ENCODE measurements around the gene ACCS.

ACCS gene

DNA sequence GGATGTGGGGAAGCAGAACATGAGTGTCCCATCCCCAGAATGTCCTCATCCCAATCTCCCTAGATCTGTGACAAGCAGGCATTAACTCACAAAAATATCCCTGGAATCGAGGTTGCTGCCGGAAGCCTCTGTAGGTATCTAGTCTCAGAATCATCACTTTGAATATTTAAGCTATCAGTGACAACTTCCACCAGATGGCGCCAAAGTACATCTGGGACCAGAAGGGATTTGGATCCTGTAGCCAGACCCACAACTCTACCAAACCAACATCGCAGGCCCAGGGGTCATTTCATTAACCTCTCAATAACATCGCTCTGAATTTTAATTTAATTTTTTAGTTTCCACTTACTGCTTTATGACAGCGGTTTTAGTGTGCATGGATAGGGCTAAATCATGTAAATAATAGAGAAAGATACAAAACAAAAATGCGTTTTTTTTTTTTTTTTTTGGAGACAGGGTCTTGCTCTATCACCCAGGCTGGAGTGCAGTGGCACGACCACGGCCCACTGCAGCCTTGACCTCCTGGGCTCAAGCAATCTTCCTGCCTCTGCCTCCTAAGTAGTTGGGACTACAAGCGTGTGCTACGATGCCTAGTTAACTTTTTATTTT is 28.3 kb downstream of the ACCS start:
- DNase-seq, result peak; percentile 81
- H3K36me3 ChIP-seq, result no peaks in the 10 kb centered on the region
- no peak overlapping the region for H3K4me3 ChIP-seq (ENCODE audit: low read depth, low read length)
- H3K27ac ChIP-seq, result no peak overlapping the region
- TF ChIP-seq, protein P1, sequence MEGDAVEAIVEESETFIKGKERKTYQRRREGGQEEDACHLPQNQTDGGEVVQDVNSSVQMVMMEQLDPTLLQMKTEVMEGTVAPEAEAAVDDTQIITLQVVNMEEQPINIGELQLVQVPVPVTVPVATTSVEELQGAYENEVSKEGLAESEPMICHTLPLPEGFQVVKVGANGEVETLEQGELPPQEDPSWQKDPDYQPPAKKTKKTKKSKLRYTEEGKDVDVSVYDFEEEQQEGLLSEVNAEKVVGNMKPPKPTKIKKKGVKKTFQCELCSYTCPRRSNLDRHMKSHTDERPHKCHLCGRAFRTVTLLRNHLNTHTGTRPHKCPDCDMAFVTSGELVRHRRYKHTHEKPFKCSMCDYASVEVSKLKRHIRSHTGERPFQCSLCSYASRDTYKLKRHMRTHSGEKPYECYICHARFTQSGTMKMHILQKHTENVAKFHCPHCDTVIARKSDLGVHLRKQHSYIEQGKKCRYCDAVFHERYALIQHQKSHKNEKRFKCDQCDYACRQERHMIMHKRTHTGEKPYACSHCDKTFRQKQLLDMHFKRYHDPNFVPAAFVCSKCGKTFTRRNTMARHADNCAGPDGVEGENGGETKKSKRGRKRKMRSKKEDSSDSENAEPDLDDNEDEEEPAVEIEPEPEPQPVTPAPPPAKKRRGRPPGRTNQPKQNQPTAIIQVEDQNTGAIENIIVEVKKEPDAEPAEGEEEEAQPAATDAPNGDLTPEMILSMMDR (IDR thresholded peaks at IDR 0.05; ENCODE audit: low read depth, low read length), result peak; percentile 69
- no peaks in the 10 kb centered on the region for H3K9me3 ChIP-seq (ENCODE audit: severe bottlenecking)
- peaks cover 7% of the 10 kb centered on the region for H3K27me3 ChIP-seq (ENCODE audit: insufficient read depth, low read depth, severe bottlenecking)

DNA sequence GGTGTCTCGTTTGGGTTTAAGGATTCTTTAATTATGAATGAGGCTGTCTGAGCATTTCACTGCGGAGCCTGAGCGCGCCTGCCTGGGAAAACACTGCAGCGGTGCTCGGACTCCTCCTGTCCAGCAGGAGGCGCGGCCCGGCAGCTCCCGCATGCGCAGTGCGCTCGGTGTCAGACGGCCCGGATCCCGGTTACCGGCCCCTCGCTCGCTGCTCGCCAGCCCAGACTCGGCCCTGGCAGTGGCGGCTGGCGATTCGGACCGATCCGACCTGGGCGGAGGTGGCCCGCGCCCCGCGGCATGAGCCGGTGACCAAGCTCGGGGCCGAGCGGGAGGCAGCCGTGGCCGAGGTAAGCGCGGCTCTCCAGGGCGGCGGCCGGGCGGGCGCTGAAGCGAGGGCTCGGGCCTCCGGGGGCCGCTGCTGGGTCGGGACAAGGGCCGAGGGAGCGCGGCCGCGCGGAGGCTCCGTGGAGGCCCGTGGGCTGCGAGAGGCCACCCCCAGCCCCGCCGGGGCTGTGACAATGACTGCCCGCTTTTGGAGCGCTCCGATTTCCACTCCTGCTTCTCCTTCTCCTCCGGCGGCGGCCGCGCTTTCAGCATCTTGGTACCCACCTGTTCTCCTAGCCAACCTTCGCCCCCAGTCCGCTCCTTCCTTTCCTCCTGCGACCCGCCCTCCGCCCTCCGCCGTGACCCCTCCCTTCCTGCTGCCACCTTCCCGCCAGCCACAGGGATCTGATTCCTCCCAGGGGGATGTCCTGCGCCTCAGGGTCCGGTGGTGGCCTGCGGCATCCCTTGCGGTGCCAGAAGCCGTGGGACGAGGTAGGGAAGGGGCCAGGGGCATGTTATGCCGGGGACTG is 29.7 kb downstream of the ACCS start, which contains the start of gene EXT2:
TSS of gene EXT2 (plus strand) at position 173 of the 854 bp plus-strand sequence. CDS start 12,035 bp downstream, outside the sequence.
- Histone ChIP-seq H3K36me3 (no peaks in the 10 kb centered on the region), H3K27me3 (ENCODE audit: insufficient read depth, low read depth, severe bottlenecking) (peaks cover 7% of the 10 kb centered on the region), H3K4me3 (ENCODE audit: low read depth, low read length) (peak within 1 kb of the TSS; percentile 67), H3K27ac (peak within 1 kb of the TSS; percentile 64), H3K9me3 (ENCODE audit: severe bottlenecking) (no peaks in the 10 kb centered on the region)
- DNase-seq, result peak; percentile 87
- TF ChIP-seq, protein P1 (IDR thresholded peaks at IDR 0.05; ENCODE audit: low read depth, low read length), result peak; percentile 92

DNA sequence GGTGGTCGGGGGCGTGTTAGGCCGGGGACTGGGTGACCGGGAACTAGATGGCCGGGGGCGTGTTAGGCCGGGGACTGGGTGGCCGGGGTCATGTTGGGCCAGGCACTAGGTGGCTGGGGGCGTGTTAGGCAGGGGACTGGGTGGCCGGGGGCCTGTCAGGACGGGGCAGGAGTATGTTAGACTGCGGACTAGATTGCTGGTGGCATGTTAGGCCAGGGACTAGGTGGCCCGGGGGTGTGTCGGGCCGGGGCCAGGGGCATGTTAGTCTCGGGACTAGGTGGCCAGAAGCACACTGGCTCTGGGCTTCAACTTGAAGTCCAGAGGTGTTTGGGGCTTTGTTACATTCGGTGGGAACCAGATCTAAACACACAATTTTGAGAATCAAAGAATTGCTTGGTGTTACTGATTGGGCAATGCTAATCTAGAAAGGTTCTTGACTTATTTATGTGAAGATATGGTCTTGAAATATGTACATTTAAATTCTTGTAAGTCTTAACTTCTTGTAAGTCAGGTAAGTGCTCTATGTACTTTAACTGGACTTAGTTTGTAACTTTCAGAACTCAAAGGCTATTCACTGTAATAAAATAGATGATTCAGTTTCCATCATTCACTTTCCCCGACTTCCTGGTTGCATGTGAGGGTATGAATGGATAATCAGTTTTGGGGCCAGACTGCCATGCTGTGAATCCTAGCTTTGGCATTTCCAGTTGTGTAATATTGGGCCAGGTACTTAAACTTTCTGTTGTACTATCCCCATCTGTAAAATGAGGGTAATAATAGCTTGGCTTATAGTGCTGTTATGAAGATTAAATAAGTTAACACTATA is 30.5 kb downstream of the ACCS start:
- peaks cover 4% of the 10 kb centered on the region for H3K27me3 ChIP-seq (ENCODE audit: insufficient read depth, low read depth, severe bottlenecking)
- peak overlapping the region; percentile 67 for H3K4me3 ChIP-seq (ENCODE audit: low read depth, low read length)
- H3K27ac ChIP-seq, result peak overlapping the region; percentile 64
- no peaks in the 10 kb centered on the region for H3K9me3 ChIP-seq (ENCODE audit: severe bottlenecking)
- no peaks in the 10 kb centered on the region for H3K36me3 ChIP-seq
- DNase-seq, result no peak
- TF ChIP-seq, protein P1 (IDR thresholded peaks at IDR 0.05; ENCODE audit: low read depth, low read length), result no peak

DNA sequence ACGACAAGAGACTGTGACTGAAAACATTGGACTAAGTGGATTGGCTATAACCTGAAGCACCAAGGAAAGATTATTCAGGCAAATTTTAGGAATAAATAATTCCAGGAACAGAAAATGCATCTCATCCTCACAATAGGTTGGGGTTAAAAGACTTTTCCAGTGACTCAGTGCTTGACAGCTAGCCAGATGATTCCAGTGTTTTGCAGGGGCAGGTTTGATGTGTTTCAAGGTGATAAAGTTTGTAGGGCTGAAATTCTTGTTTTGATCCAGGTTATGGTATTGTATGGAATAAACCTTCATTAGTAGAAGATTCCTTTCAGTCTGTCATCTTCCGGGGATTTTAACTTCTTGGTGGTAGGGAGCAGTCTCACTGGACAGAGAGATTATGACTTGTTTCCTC is 31.8 kb downstream of the ACCS start:
- Histone ChIP-seq H3K27me3 (ENCODE audit: insufficient read depth, low read depth, severe bottlenecking) (no peaks in the 10 kb centered on the region), H3K9me3 (ENCODE audit: severe bottlenecking) (no peaks in the 10 kb centered on the region), H3K4me3 (ENCODE audit: low read depth, low read length) (no peak overlapping the region), H3K27ac (no peak overlapping the region), H3K36me3 (no peaks in the 10 kb centered on the region)
- DNase-seq, result no peak
- TF ChIP-seq, protein P1 (IDR thresholded peaks at IDR 0.05; ENCODE audit: low read depth, low read length), result no peak

DNA sequence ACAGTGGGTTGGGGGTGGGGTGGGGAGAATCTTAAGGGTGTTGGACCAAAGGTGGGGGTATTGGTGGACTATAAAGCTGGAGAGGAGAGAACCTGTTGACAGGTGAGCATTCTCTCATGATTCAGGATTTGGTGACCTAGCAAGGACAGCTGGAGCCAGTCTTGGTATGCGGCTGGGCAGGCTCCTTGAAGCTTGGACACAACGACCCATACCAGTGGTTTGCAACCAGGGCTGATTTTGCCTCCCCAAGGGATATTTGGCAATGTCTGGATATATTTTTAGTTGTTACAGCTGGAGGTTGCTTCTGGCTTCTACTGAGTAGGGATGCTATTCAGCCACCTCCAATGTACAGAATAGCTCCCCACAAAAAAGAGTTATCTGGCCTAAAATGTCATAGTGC is 35.0 kb downstream of the ACCS start:
- no peak for DNase-seq
- Histone ChIP-seq H3K9me3 (ENCODE audit: severe bottlenecking) (no peaks in the 10 kb centered on the region), H3K4me3 (ENCODE audit: low read depth, low read length) (no peak overlapping the region), H3K27me3 (ENCODE audit: insufficient read depth, low read depth, severe bottlenecking) (no peaks in the 10 kb centered on the region), H3K27ac (no peak overlapping the region), H3K36me3 (no peaks in the 10 kb centered on the region; the same call in 1 of the 2 replicates)
- TF ChIP-seq, protein P1 (IDR thresholded peaks at IDR 0.05; ENCODE audit: low read depth, low read length), result no peak
